ENCODE measurements around the gene CFAP410. TPM values are rescaled to one million over a fixed set of nuclear protein-coding genes. Genes with fewer than 3 reads are reported as not detected.

The CFAP410 gene
- total and polyA plus RNA-seq, 2 of the 4 experiments (the other 2 are of a cell fraction): 3.8 to 10.3 TPM

GRCh38 chr21:44326716-44327602 lies 12.2 kb downstream of the CFAP410 start:
- Histone ChIP-seq H2BK15ac (ENCODE audit: low read depth, low read length) (no peak overlapping the region), H3K36me3 (ENCODE audit: control insufficient read depth, insufficient read depth, low read length) (peaks cover 45% of the 10 kb centered on the region), H3K4ac (ENCODE audit: low read depth, low read length) (no peak overlapping the region), H2AK9ac (replicated peaks; ENCODE audit: low read depth, low read length, poor library complexity) (no peak overlapping the region), H3K79me1 (ENCODE audit: low read depth in 1 of 2, low read length in 2 of 2) (no peaks in the 10 kb centered on the region), H3K4me3 (ENCODE audit: insufficient read depth, low read depth, low read length) (no peak overlapping the region), H2BK20ac (ENCODE audit: low read depth, low read length) (no peak overlapping the region), H3K27me3 (ENCODE audit: control insufficient read depth, insufficient read depth, low read length) (no peaks in the 10 kb centered on the region), H3K23ac (ENCODE audit: low read depth, low read length) (no peak overlapping the region), H3K18ac (ENCODE audit: low read depth, low read length) (no peak overlapping the region), H3K4me1 (ENCODE audit: control insufficient read depth, insufficient read depth, low read length) (no peaks in the 10 kb centered on the region), H2AFZ (replicated peaks; ENCODE audit: low read length, poor library complexity) (no peak overlapping the region), H3K4me2 (ENCODE audit: low read depth, low read length) (no peak overlapping the region), H3K9me1 (ENCODE audit: insufficient read depth, low read length) (no peaks in the 10 kb centered on the region), H3K9ac (ENCODE audit: low read depth, low read length) (no peak overlapping the region), H3K56ac (ENCODE audit: extremely low read depth, insufficient read depth, low read length) (no peak overlapping the region), H4K5ac (ENCODE audit: low read depth, low read length) (no peak overlapping the region), H2BK120ac (ENCODE audit: low read depth, low read length) (no peak overlapping the region), H4K20me1 (ENCODE audit: insufficient read depth, low read length) (peaks cover 11% of the 10 kb centered on the region), H3K27ac (ENCODE audit: insufficient read depth, low read length) (no peak overlapping the region), H4K91ac (ENCODE audit: insufficient read depth, low read depth, low read length) (no peak overlapping the region), H2BK5ac (ENCODE audit: low read depth, low read length, poor library complexity, severe bottlenecking) (no peak overlapping the region), H2AK5ac (ENCODE audit: low read depth, low read length) (no peak overlapping the region), H4K8ac (ENCODE audit: low read depth in 2 of 2, low read length in 2 of 2) (no peak overlapping the region), H3K14ac (replicated peaks; ENCODE audit: low read depth, low read length) (no peak overlapping the region), H3K9me3 (ENCODE audit: control insufficient read depth, insufficient read depth, low read length) (no peaks in the 10 kb centered on the region)
- intact Hi-C loops (cut with micrococcal nuclease): no loop called here
- BruUV-seq (replicated peaks): TSS peak; percentile 73
- no peak for TF ChIP-seq RFX5 (IDR thresholded peaks at IDR 0.05; ENCODE audit: low read depth, low read length)
- TF ChIP-seq USF2 (IDR thresholded peaks at IDR 0.05; ENCODE audit: low read depth, low read length): no peak
- dilution Hi-C loops (cut with HindIII; ENCODE audit: low sequenced_read_pairs, unreplicated experiment): no loop called here
- in situ Hi-C loops (cut with MboI; ENCODE audit: low sequenced_read_pairs): no loop called here
- ATAC-seq (ENCODE audit: low read depth): no peak
- no peak for DNase-seq
- ChIA-PET POLR2A (ENCODE audit: unreplicated experiment) (no interaction called here), CTCF (no interaction called here)
- WGBS, 2 experiments (ENCODE audit: extremely low coverage in 2 of 2, insufficient read length in 1 of 2): 100% methylated on average over 2 of the region's 26 CpGs; no CpG with 5 or more reads in 1 of the 2 experiments
